A549 treated with AZD2906 at 1 μM for 4 hours (cell line): Measurements from ENCODE around the gene SEPTIN14. TPM values are rescaled to one million over a fixed set of nuclear protein-coding genes. Genes with fewer than 3 reads are reported as not detected.

Experiments
- total RNA-seq: library from RNA; stranded (reverse); fragments of 200-300 nt; extraction: Qiagen RNA extraction; gene quantifications from 5 replicates; pipeline ENCODE4 v1.2.3, GENCODE V29; 2022

Gene SEPTIN14
- not detected in 5 replicates for total RNA-seq

DNA sequence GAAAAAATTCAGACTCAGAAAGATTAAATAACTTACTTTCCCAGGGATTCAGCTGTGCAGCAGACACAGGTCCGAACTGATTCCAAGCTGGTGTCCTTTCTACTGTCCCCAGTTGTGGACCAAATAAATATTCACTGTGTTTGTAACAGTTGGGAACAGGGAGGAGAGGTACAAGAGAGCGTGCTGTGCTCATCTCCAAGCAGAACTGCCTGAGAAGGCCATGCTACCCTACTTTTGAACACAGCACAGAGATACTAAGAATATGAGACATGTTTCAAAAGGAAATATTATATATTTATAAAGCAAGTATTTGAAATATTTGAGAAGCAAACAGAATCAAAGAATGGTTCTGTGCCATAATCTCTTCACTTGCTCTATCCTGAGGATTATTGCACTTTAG, at the start of gene SEPTIN14:
Gene SEPTIN14 (minus strand): TSS at position 101 of the 400 bp plus-strand sequence. CDS start 756 bp downstream, outside the sequence.

Other genes starting within 250 kb of the SEPTIN14 start
- 0.46 to 1.1 TPM (median 0.80 TPM) in 5 replicates for gene ZNF713, start 24.7 kb upstream of the SEPTIN14 start, total RNA-seq
- 24.1 to 28.1 TPM (median 25.8 TPM) in 5 replicates for gene MRPS17, start 89.1 kb upstream of the SEPTIN14 start, total RNA-seq
- gene NIPSNAP2, start 101.8 kb upstream of the SEPTIN14 start, total RNA-seq = 42.3 to 56.2 TPM (median 49.7 TPM) in 5 replicates
- 19.7 to 31.0 TPM (median 23.3 TPM) in 5 replicates for gene PSPH, start 188.7 kb upstream of the SEPTIN14 start, total RNA-seq
- gene CCT6A, start 189.0 kb upstream of the SEPTIN14 start, total RNA-seq = 248 to 256 TPM (median 255 TPM) in 5 replicates
- 108 to 125 TPM (median 109 TPM) in 5 replicates for gene SUMF2, start 201.5 kb upstream of the SEPTIN14 start, total RNA-seq
- 0.31 to 0.66 TPM (median 0.54 TPM) in 5 replicates for gene PHKG1, start 230.2 kb upstream of the SEPTIN14 start, total RNA-seq
- gene CHCHD2, start 243.7 kb upstream of the SEPTIN14 start, total RNA-seq = 557 to 755 TPM (median 675 TPM) in 5 replicates